ENCODE results near the gene FAN1. TPM values are rescaled to one million over a fixed set of nuclear protein-coding genes. Genes with fewer than 3 reads are reported as not detected.
A peak's percentile ranks its signal among the peaks of the same experiment; 100 is the strongest.

FAN1 gene
- total and polyA plus RNA-seq, 2 of the 4 experiments (the other 2 are of a cell fraction) = 7.6 to 12.4 TPM

DNA sequence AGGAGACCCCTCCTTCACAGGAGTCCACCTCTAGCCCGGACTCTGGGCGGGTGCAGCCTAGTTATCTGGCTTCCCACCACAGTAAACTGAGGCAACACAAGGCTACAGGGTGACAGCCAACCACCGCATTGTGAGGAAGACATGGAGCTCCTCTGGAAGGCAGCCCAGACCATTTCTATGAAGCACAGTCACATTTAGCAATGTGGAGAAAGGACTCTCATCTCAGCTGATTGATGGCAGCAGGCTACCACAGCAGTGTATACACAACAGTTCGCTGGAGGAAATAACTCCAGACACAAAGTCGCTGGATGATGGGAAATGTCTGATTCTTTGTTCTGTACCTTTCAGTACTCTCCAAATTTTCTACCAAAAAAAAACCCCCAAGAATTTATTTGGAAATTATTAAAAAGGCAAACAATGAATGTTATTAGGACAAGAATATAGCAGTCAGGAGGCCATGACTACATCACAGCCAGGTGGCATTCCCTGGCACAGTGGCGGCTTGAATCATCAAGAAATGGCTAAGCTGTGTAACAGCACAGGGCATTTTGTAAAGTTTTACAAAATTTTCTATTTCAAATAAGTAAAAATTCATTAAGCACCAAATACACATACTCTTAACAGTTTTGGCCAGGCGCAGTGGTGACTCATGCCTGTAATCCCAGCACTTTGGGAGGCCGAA is 40.1 kb downstream of the FAN1 start:
- Histone ChIP-seq H2AK5ac (ENCODE audit: low read depth, low read length) (no peak overlapping the region), H2AFZ (replicated peaks; ENCODE audit: low read length, poor library complexity) (no peak overlapping the region), H3K4me1 (ENCODE audit: control insufficient read depth, insufficient read depth, low read length) (no peaks in the 10 kb centered on the region), H3K9me3 (ENCODE audit: control insufficient read depth, insufficient read depth, low read length) (no peaks in the 10 kb centered on the region), H3K79me1 (ENCODE audit: low read depth in 1 of 2, low read length in 2 of 2) (0 out of 4 replicates have a peak, but pooled peaks cover 0 to 2% of the 10 kb centered on the region in 2 experiments), H3K4ac (ENCODE audit: low read depth, low read length) (no peak overlapping the region), H2BK20ac (ENCODE audit: low read depth, low read length) (no peak overlapping the region), H3K27me3 (ENCODE audit: control insufficient read depth, insufficient read depth, low read length) (no peaks in the 10 kb centered on the region), H2BK5ac (ENCODE audit: low read depth, low read length, poor library complexity, severe bottlenecking) (no peak overlapping the region), H4K5ac (ENCODE audit: low read depth, low read length) (no peak overlapping the region), H2BK15ac (ENCODE audit: low read depth, low read length) (no peak overlapping the region), H2BK120ac (ENCODE audit: low read depth, low read length) (no peak overlapping the region), H3K36me3 (ENCODE audit: control insufficient read depth, insufficient read depth, low read length) (peaks cover 42% of the 10 kb centered on the region), H4K91ac (ENCODE audit: insufficient read depth, low read depth, low read length) (no peak overlapping the region), H3K56ac (ENCODE audit: extremely low read depth, insufficient read depth, low read length) (no peak overlapping the region), H4K8ac (ENCODE audit: low read depth in 2 of 2, low read length in 2 of 2) (no peak overlapping the region), H3K9me1 (ENCODE audit: insufficient read depth, low read length) (peaks cover 3% of the 10 kb centered on the region; the same call in 1 of the 2 replicates), H3K18ac (ENCODE audit: low read depth, low read length) (no peak overlapping the region), H3K4me2 (ENCODE audit: low read depth, low read length) (no peak overlapping the region), H3K9ac (ENCODE audit: low read depth, low read length) (no peak overlapping the region), H4K20me1 (ENCODE audit: insufficient read depth, low read length) (no peaks in the 10 kb centered on the region), H3K4me3 (ENCODE audit: insufficient read depth, low read depth, low read length) (no peak overlapping the region), H3K14ac (replicated peaks; ENCODE audit: low read depth, low read length) (no peak overlapping the region), H3K23ac (ENCODE audit: low read depth, low read length) (no peak overlapping the region), H3K27ac (ENCODE audit: insufficient read depth, low read length) (no peak overlapping the region), H2AK9ac (replicated peaks; ENCODE audit: low read depth, low read length, poor library complexity) (peak overlapping the region; percentile 25)
- no TSS peak for BruUV-seq (replicated peaks)
- in situ Hi-C loops (cut with MboI; ENCODE audit: low sequenced_read_pairs) (no loop called here), dilution Hi-C loops (cut with HindIII; ENCODE audit: low sequenced_read_pairs, unreplicated experiment) (no loop called here), intact Hi-C loops (cut with micrococcal nuclease) (loop anchor here (5.0 kb wide), 1 partner anchor 34 kb away; no protein-coding TSS in a partner anchor)
- no peak for DNase-seq
- POLR2A ChIA-PET (ENCODE audit: unreplicated experiment) = no interaction called here
- TF ChIP-seq RFX5 (IDR thresholded peaks at IDR 0.05; ENCODE audit: low read depth, low read length) (no peak), NFE2L2 (IDR thresholded peaks at IDR 0.05; ENCODE audit: low read depth, low read length) (no peak), POLR2A (IDR thresholded peaks at IDR 0.05; ENCODE audit: low read depth, low read length) (no peak), RCOR1 (IDR thresholded peaks at IDR 0.05; ENCODE audit: insufficient replicate concordance, low read length) (no peak), BHLHE40 (IDR thresholded peaks at IDR 0.05; ENCODE audit: low read depth, low read length) (no peak), CEBPB (IDR thresholded peaks at IDR 0.05; ENCODE audit: low read depth, low read length) (no peak), RAD21 (IDR thresholded peaks at IDR 0.05; ENCODE audit: low read length) (no peak), MAZ (IDR thresholded peaks at IDR 0.05; ENCODE audit: borderline replicate concordance, low read depth, low read length) (no peak)
- TF ChIP-seq, protein P1, sequence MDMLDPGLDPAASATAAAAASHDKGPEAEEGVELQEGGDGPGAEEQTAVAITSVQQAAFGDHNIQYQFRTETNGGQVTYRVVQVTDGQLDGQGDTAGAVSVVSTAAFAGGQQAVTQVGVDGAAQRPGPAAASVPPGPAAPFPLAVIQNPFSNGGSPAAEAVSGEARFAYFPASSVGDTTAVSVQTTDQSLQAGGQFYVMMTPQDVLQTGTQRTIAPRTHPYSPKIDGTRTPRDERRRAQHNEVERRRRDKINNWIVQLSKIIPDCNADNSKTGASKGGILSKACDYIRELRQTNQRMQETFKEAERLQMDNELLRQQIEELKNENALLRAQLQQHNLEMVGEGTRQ (IDR thresholded peaks at IDR 0.05; ENCODE audit: low read depth, low read length) = no peak
- TF ChIP-seq, protein P2, sequence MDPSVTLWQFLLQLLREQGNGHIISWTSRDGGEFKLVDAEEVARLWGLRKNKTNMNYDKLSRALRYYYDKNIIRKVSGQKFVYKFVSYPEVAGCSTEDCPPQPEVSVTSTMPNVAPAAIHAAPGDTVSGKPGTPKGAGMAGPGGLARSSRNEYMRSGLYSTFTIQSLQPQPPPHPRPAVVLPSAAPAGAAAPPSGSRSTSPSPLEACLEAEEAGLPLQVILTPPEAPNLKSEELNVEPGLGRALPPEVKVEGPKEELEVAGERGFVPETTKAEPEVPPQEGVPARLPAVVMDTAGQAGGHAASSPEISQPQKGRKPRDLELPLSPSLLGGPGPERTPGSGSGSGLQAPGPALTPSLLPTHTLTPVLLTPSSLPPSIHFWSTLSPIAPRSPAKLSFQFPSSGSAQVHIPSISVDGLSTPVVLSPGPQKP (IDR thresholded peaks at IDR 0.05; ENCODE audit: borderline replicate concordance, low read depth, low read length) = no peak
- 100% methylated on average over 1 of the region's 8 CpGs; no CpG with 5 or more reads in 1 of the 2 experiments for WGBS, 2 experiments (ENCODE audit: extremely low coverage in 2 of 2, insufficient read length in 1 of 2)
- ATAC-seq (ENCODE audit: low read depth) = no peak
- CTCF ChIA-PET = no interaction called here
